HepG2 (cell line): ENCODE data around the gene CHKB.

Experiments used
- ETS1 ChIP-seq: sonication (generic); formaldehyde crosslinking; IDR thresholded peaks from 2 replicates; pipeline ENCODE4 v1.4.0; 2020; ENCODE audit warnings: missing genetic modification reagents
- EZH2 ChIP-seq: conservative IDR thresholded peaks from 2 replicates; pipeline ENCODE4 v1.6.1; 2012; ENCODE audit warnings: mild to moderate bottlenecking, low read depth, low read length, moderate library complexity
- NFYB ChIP-seq: sonication (generic); formaldehyde crosslinking; IDR thresholded peaks from 2 replicates; pipeline ENCODE4 v1.4.0; 2020; ENCODE audit warnings: missing genetic modification reagents
- NONO ChIP-seq, 2 experiments: fragments of 450-650 bp in 1 of 2; sonication (generic) in 1 of 2; formaldehyde crosslinking in 1 of 2; IDR thresholded peaks in 1 of 2; conservative IDR thresholded peaks in 1 of 2; 2 replicates each; pipeline versions ENCODE4 v1.6.1 to v1.8.0; 2017 to 2022; ENCODE audit warnings: mild to moderate bottlenecking in 1 of 2, missing genetic modification reagents in 1 of 2, moderate library complexity in 1 of 2
- NR1H2 ChIP-seq: sonication (generic); formaldehyde crosslinking; IDR thresholded peaks from 2 replicates; pipeline ENCODE4 v1.8.1; 2022; ENCODE audit warnings: low read depth, missing genetic modification reagents, borderline replicate concordance
- USF2 ChIP-seq, 2 experiments: sonication (generic) in 1 of 2; formaldehyde crosslinking in 1 of 2; IDR thresholded peaks; 2 replicates each; pipeline versions ENCODE4 v1.5.1 to v1.6.1; 2011 to 2020; ENCODE audit warnings: borderline replicate concordance in 1 of 2, low read depth in 1 of 2, low read length in 1 of 2, mild to moderate bottlenecking in 1 of 2, missing genetic modification reagents in 1 of 2, moderate library complexity in 1 of 2
- ZNF552 ChIP-seq: sonication (generic); formaldehyde crosslinking; IDR thresholded peaks from 2 replicates; pipeline ENCODE4 v1.9.0; 2022; ENCODE audit warnings: missing genetic modification reagents, mild to moderate bottlenecking, borderline replicate concordance
- ZNF703 ChIP-seq: sonication (generic); formaldehyde crosslinking; IDR thresholded peaks from 2 replicates; pipeline ENCODE4 v1.5.1; 2020; ENCODE audit warnings: missing genetic modification reagents, mild to moderate bottlenecking, moderate library complexity, borderline replicate concordance

- TF ChIP-seq NR1H2 (CRISPR knock-in tag) (no peak), ZNF552 (no peak), ETS1 (CRISPR knock-in tag) (peak; percentile 90; the same call in 1 of the 2 replicates), NFYB (CRISPR knock-in tag) (peak; percentile 93), USF2 (IDR thresholded peaks at IDR 0.05; ENCODE audit: low read depth, low read length) (no peak), USF2 (CRISPR knock-in tag; IDR thresholded peaks at IDR 0.05; ENCODE audit: borderline replicate concordance) (no peak; the same call in 1 of the 2 replicates), NONO (IDR thresholded peaks at IDR 0.05) (no peak), NONO (CRISPR knock-in tag; conservative IDR thresholded peaks at IDR 0.05) (peak; percentile 80), EZH2 (no peak), ZNF703 (CRISPR knock-in tag) (no peak)
These were observed at the start of gene CHKB for GRCh38 chr22:50582493-50583293.
